SK-N-SH (cell line): ENCODE results near the gene HRK.

Source experiments
- FOXJ3 ChIP-seq: sonication (generic); formaldehyde crosslinking; IDR thresholded peaks from 2 replicates; pipeline ENCODE4 v1.5.1; 2020; ENCODE audit warnings: mild to moderate bottlenecking, missing genetic modification reagents
- GATA2 ChIP-seq: sonication (generic); formaldehyde crosslinking; IDR thresholded peaks from 2 replicates; pipeline ENCODE4 v1.5.0; 2020; ENCODE audit warnings: mild to moderate bottlenecking, missing genetic modification reagents
- MAX ChIP-seq: IDR thresholded peaks from 2 replicates; pipeline ENCODE4 v1.4.0; 2012; ENCODE audit warnings: low read depth
- RAD21 ChIP-seq: IDR thresholded peaks from 2 replicates; pipeline ENCODE4 v1.6.1; 2012; ENCODE audit warnings: mild to moderate bottlenecking, low read length
- YY1 ChIP-seq: IDR thresholded peaks from 2 replicates; pipeline ENCODE4 v1.4.0; 2012; ENCODE audit warnings: low read depth, mild to moderate bottlenecking
- TF ChIP-seq, protein P1 (sequence below): fragments of 200-600 bp; sonication (generic); IDR thresholded peaks from 2 replicates; pipeline ENCODE4 v1.6.1; 2017; ENCODE audit warnings: antibody characterized with exemption, mild to moderate bottlenecking, moderate library complexity
- TF ChIP-seq, protein P2 (sequence below): IDR thresholded peaks from 2 replicates; pipeline ENCODE4; 2012

- TF ChIP-seq, protein P1, sequence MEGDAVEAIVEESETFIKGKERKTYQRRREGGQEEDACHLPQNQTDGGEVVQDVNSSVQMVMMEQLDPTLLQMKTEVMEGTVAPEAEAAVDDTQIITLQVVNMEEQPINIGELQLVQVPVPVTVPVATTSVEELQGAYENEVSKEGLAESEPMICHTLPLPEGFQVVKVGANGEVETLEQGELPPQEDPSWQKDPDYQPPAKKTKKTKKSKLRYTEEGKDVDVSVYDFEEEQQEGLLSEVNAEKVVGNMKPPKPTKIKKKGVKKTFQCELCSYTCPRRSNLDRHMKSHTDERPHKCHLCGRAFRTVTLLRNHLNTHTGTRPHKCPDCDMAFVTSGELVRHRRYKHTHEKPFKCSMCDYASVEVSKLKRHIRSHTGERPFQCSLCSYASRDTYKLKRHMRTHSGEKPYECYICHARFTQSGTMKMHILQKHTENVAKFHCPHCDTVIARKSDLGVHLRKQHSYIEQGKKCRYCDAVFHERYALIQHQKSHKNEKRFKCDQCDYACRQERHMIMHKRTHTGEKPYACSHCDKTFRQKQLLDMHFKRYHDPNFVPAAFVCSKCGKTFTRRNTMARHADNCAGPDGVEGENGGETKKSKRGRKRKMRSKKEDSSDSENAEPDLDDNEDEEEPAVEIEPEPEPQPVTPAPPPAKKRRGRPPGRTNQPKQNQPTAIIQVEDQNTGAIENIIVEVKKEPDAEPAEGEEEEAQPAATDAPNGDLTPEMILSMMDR, result no peak
- TF ChIP-seq RAD21 (no peak), FOXJ3 (CRISPR knock-in tag) (no peak), YY1 (no peak), GATA2 (CRISPR knock-in tag) (no peak), MAX (no peak)
- TF ChIP-seq, protein P2, sequence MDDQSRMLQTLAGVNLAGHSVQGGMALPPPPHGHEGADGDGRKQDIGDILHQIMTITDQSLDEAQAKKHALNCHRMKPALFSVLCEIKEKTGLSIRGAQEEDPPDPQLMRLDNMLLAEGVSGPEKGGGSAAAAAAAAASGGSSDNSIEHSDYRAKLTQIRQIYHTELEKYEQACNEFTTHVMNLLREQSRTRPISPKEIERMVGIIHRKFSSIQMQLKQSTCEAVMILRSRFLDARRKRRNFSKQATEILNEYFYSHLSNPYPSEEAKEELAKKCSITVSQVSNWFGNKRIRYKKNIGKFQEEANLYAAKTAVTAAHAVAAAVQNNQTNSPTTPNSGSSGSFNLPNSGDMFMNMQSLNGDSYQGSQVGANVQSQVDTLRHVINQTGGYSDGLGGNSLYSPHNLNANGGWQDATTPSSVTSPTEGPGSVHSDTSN, result no peak
Measured at GRCh38 chr12:116812238-116812637, 69.0 kb downstream of the HRK start.
